HepG2 (cell line): ENCODE results near the gene CPNE2. TPM values are rescaled to one million over a fixed set of nuclear protein-coding genes. Genes with fewer than 3 reads are reported as not detected.

ENCODE experiments used
- FOXA1 ChIP-seq, 2 experiments: fragments of 450-650 bp in 1 of 2; sonication (generic) in 1 of 2; formaldehyde crosslinking in 1 of 2; IDR thresholded peaks; 2 replicates each; pipeline versions ENCODE4 v1.4.0 to v1.6.1; 2016 to 2020; ENCODE audit warnings: missing genetic modification reagents in 1 of 2
- HIC2 ChIP-seq: sonication (generic); formaldehyde crosslinking; IDR thresholded peaks from 2 replicates; pipeline ENCODE4 v1.9.0; 2022; ENCODE audit warnings: low read depth, missing genetic modification reagents
- MIER2 ChIP-seq: IDR thresholded peaks from 2 replicates; pipeline ENCODE4 v1.6.1; 2016; ENCODE audit warnings: missing biosample characterization, missing genetic modification reagents
- SOX5 ChIP-seq: IDR thresholded peaks from 2 replicates; pipeline ENCODE4 v1.6.1; 2016; ENCODE audit warnings: borderline replicate concordance
- TEAD3 ChIP-seq: optimal IDR thresholded peaks from 2 replicates; pipeline ENCODE3; 2016; ENCODE audit warnings: borderline replicate concordance
- TFAP4 ChIP-seq: sonication (generic); IDR thresholded peaks from 2 replicates; pipeline ENCODE4 v1.6.1; 2016; ENCODE audit warnings: low read depth, borderline replicate concordance
- ZMYM3 ChIP-seq: sonication (generic); formaldehyde crosslinking; IDR thresholded peaks from 2 replicates; pipeline ENCODE4 v1.5.1; 2020; ENCODE audit warnings: mild to moderate bottlenecking, missing genetic modification reagents
- ZNF264 ChIP-seq: sonication (generic); formaldehyde crosslinking; IDR thresholded peaks from 2 replicates; pipeline ENCODE4 v1.4.0; 2020; ENCODE audit warnings: missing genetic modification reagents
- ZNF44 ChIP-seq: sonication (generic); formaldehyde crosslinking; IDR thresholded peaks from 2 replicates; pipeline ENCODE4 v1.5.1; 2020; ENCODE audit warnings: mild to moderate bottlenecking, missing genetic modification reagents
- ZNF556 ChIP-seq: sonication (generic); formaldehyde crosslinking; IDR thresholded peaks from 2 replicates; pipeline ENCODE4 v1.4.0; 2020; ENCODE audit warnings: mild to moderate bottlenecking, missing genetic modification reagents, borderline replicate concordance
- ZNF766 ChIP-seq: sonication (generic); formaldehyde crosslinking; IDR thresholded peaks from 2 replicates; pipeline ENCODE4 v1.5.0; 2020; ENCODE audit warnings: missing genetic modification reagents, borderline replicate concordance
- ZNF883 ChIP-seq: sonication (generic); formaldehyde crosslinking; IDR thresholded peaks from 2 replicates; pipeline ENCODE4 v1.5.1; 2020; ENCODE audit warnings: mild to moderate bottlenecking, missing genetic modification reagents; ENCODE audit errors: not compliant biosample characterization
- polyA plus RNA-seq, 8 experiments: library from polyadenylated mRNA; depleted of rRNA in 3 of 8; stranded (reverse) in 7 of 8; unstranded in 1 of 8; fragments of >200 nt; fragmentation: Illumina TruSeq in 4 of 8; extraction: Trizol in 4 of 8; gene quantifications; 2 replicates each; pipeline versions ENCODE4 v1.2.1 to v1.2.3, GENCODE V29; 2011 to 2016; ENCODE audit warnings: low read depth in 4 of 8, missing spikeins in 1 of 8, mixed read lengths in 1 of 8; ENCODE audit not compliant: insufficient read depth in 1 of 8
- total RNA-seq, 5 experiments: library from RNA; depleted of rRNA; stranded (reverse); fragments of >200 nt; fragmentation: Illumina TruSeq; extraction: Trizol; gene quantifications; 2 replicates each; pipeline ENCODE4 v1.2.3, GENCODE V29; 2016; ENCODE audit warnings: low read depth in 1 of 5
- TF ChIP-seq, protein P1 (sequence below): sonication (generic); formaldehyde crosslinking; IDR thresholded peaks from 2 replicates; pipeline ENCODE4 v1.5.0; 2020; ENCODE audit warnings: mild to moderate bottlenecking, missing genetic modification reagents, borderline replicate concordance
- TF ChIP-seq, protein P2 (sequence below): sonication (generic); formaldehyde crosslinking; IDR thresholded peaks from 2 replicates; pipeline ENCODE4 v1.8.0; 2022; ENCODE audit warnings: low read depth, missing genetic modification reagents
- TF ChIP-seq, protein P3 (sequence below): IDR thresholded peaks from 2 replicates; pipeline ENCODE4 v1.4.0; 2020; ENCODE audit warnings: mild to moderate bottlenecking, missing genetic modification reagents

Gene CPNE2
- total and polyA plus RNA-seq, 2 of the 13 experiments (the other 11 are each of a cell fraction or from before 2014, with no cell fraction given) = 10.6 to 23.3 TPM

GRCh38 chr16:57045694-57046381, 46.5 kb upstream of the CPNE2 start (continued):
- TF ChIP-seq, protein P1, sequence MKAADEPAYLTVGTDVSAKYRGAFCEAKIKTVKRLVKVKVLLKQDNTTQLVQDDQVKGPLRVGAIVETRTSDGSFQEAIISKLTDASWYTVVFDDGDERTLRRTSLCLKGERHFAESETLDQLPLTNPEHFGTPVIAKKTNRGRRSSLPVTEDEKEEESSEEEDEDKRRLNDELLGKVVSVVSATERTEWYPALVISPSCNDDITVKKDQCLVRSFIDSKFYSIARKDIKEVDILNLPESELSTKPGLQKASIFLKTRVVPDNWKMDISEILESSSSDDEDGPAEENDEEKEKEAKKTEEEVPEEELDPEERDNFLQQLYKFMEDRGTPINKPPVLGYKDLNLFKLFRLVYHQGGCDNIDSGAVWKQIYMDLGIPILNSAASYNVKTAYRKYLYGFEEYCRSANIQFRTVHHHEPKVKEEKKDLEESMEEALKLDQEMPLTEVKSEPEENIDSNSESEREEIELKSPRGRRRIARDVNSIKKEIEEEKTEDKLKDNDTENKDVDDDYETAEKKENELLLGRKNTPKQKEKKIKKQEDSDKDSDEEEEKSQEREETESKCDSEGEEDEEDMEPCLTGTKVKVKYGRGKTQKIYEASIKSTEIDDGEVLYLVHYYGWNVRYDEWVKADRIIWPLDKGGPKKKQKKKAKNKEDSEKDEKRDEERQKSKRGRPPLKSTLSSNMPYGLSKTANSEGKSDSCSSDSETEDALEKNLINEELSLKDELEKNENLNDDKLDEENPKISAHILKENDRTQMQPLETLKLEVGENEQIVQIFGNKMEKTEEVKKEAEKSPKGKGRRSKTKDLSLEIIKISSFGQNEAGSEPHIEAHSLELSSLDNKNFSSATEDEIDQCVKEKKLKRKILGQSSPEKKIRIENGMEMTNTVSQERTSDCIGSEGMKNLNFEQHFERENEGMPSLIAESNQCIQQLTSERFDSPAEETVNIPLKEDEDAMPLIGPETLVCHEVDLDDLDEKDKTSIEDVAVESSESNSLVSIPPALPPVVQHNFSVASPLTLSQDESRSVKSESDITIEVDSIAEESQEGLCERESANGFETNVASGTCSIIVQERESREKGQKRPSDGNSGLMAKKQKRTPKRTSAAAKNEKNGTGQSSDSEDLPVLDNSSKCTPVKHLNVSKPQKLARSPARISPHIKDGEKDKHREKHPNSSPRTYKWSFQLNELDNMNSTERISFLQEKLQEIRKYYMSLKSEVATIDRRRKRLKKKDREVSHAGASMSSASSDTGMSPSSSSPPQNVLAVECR (CRISPR knock-in tag) = no peak
- peak; percentile 76 for TF ChIP-seq ZMYM3 (CRISPR knock-in tag)
- TF ChIP-seq HIC2 (CRISPR knock-in tag) = peak; percentile 40; the same call in 1 of the 2 replicates
- TF ChIP-seq ZNF556 (CRISPR knock-in tag) = peak; percentile 34; the same call in 1 of the 2 replicates
- TF ChIP-seq TFAP4 = no peak
- TF ChIP-seq ZNF44 (CRISPR knock-in tag) = no peak
- no peak for TF ChIP-seq ZNF264 (CRISPR knock-in tag)
- TF ChIP-seq ZNF766 (CRISPR knock-in tag) = no peak
- TF ChIP-seq, protein P2, sequence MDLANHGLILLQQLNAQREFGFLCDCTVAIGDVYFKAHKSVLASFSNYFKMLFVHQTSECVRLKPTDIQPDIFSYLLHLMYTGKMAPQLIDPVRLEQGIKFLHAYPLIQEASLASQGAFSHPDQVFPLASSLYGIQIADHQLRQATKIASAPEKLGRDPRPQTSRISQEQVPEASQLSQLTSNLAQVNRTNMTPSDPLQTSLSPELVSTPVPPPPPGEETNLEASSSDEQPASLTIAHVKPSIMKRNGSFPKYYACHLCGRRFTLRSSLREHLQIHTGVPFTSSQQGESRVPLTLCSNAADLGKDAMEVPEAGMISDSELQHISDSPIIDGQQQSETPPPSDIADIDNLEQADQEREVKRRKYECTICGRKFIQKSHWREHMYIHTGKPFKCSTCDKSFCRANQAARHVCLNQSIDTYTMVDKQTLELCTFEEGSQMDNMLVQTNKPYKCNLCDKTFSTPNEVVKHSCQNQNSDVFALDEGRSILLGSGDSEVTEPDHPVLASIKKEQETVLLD (CRISPR knock-in tag) = no peak
- TF ChIP-seq ZNF883 (CRISPR knock-in tag) = peak; percentile 53
- peak; percentile 31; the same call in 1 of the 2 replicates for TF ChIP-seq SOX5 (CRISPR knock-in tag)
- TF ChIP-seq TEAD3 (CRISPR knock-in tag) = peak; percentile 68
- TF ChIP-seq MIER2 (CRISPR knock-in tag) = 0 out of 2 replicates have a peak, but pooled peaks have one; percentile 14
- TF ChIP-seq, protein P3, sequence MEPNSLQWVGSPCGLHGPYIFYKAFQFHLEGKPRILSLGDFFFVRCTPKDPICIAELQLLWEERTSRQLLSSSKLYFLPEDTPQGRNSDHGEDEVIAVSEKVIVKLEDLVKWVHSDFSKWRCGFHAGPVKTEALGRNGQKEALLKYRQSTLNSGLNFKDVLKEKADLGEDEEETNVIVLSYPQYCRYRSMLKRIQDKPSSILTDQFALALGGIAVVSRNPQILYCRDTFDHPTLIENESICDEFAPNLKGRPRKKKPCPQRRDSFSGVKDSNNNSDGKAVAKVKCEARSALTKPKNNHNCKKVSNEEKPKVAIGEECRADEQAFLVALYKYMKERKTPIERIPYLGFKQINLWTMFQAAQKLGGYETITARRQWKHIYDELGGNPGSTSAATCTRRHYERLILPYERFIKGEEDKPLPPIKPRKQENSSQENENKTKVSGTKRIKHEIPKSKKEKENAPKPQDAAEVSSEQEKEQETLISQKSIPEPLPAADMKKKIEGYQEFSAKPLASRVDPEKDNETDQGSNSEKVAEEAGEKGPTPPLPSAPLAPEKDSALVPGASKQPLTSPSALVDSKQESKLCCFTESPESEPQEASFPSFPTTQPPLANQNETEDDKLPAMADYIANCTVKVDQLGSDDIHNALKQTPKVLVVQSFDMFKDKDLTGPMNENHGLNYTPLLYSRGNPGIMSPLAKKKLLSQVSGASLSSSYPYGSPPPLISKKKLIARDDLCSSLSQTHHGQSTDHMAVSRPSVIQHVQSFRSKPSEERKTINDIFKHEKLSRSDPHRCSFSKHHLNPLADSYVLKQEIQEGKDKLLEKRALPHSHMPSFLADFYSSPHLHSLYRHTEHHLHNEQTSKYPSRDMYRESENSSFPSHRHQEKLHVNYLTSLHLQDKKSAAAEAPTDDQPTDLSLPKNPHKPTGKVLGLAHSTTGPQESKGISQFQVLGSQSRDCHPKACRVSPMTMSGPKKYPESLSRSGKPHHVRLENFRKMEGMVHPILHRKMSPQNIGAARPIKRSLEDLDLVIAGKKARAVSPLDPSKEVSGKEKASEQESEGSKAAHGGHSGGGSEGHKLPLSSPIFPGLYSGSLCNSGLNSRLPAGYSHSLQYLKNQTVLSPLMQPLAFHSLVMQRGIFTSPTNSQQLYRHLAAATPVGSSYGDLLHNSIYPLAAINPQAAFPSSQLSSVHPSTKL (CRISPR knock-in tag) = peak; percentile 54
- no peak for TF ChIP-seq FOXA1 (IDR thresholded peaks at IDR 0.05)
- peak; percentile 68 for TF ChIP-seq FOXA1 (CRISPR knock-in tag; IDR thresholded peaks at IDR 0.05)
